ENCODE results near the gene SUSD1. TPM values are rescaled to one million over a fixed set of nuclear protein-coding genes. Genes with fewer than 3 reads are reported as not detected.

SUSD1 gene
- total and polyA plus RNA-seq, 9 of the 15 experiments (the other 6 are each of a cell fraction or from before 2014, with no cell fraction given): 10.9 to 44.4 (median 36.1) TPM

DNA sequence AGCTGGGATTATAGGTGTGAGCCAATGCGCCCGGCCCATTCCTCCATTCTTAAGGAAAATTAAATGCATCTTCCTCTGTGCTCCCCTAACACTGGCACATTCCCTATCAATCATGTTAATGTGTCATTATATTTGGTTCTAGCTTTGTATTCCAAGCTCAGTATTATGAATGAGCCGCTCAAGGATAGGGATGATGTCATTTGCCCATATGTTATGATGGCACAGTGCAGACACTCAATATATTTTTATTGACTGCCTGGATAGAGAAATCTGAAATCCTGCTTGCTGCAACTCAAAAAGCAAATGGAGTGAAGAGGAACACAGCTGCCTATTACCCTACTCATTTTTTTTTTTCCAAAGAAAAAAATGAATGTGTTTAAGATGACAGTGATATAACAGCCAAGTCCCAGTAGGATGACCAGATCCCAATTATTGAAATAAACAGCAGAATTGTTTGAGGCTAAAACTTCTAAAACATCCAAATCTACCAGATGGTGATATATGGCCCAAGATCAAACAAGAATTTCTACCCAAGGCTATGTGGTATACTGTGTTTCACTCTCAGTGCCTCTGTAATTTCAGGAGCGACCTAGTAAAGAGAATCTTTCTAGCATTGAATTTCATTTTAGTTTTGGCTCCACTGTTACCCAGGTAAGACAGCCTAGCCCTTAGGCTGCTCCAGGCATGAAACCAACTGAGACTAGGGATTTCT, 16.3 kb downstream of the SUSD1 start:
- Histone ChIP-seq H3K79me2 (ENCODE audit: control insufficient read depth, insufficient read depth, low read length) (peaks cover 72% of the 10 kb centered on the region), H3K4me3 (no peak overlapping the region), H4K20me1 (replicated peaks; ENCODE audit: control insufficient read depth, insufficient read depth, low read length) (0 out of 2 replicates have a peak, but pooled peaks cover 5% of the 10 kb centered on the region), H3K9me1 (ENCODE audit: control insufficient read depth, insufficient read depth, low read length) (peaks cover 8% of the 10 kb centered on the region), H3K4me1 (replicated peaks in 1 of 2; ENCODE audit: control insufficient read depth in 2 of 2, insufficient read depth in 2 of 2, low read length in 2 of 2) (peaks cover 0 to 4% of the 10 kb centered on the region in 2 experiments; a peak in 2 of 5 replicates), H3K27ac (ENCODE audit: extremely low read depth, low read depth, low read length) (no peak overlapping the region), H2AFZ (ENCODE audit: low read depth, low read length) (no peak overlapping the region), H3K9me3 (replicated peaks; ENCODE audit: control insufficient read depth, insufficient read depth, low read depth, low read length) (no peaks in the 10 kb centered on the region), H3K4me2 (ENCODE audit: insufficient read depth, low read length) (no peak overlapping the region), H3K36me3 (ENCODE audit: control insufficient read depth, insufficient read depth, low read length) (peaks cover 67% of the 10 kb centered on the region), H3K27me3 (ENCODE audit: control insufficient read depth in 2 of 2, insufficient read depth in 2 of 2, low read length in 2 of 2) (no peaks in the 10 kb centered on the region), H3K9ac (ENCODE audit: insufficient read depth in 1 of 2, low read depth in 2 of 2, low read length in 2 of 2) (no peak overlapping the region)
- DNase-seq (ENCODE audit: extremely low read depth in 1 of 4, low spot score in 3 of 4): no peak
- POLR2A ChIA-PET: interaction anchor here (0.6 to 0.7 kb wide), 2 partner anchors 12 to 18 kb away, joined by 3 to 4 read pairs; no protein-coding TSS in a partner anchor
- ATAC-seq: no peak
- CTCF ChIA-PET (ENCODE audit: low intra/inter-chr PET ratio): no interaction called here
- peak; percentile 5 for TF ChIP-seq MEIS2 (IDR thresholded peaks at IDR 0.05; ENCODE audit: partially characterized antibody)
- TF ChIP-seq, protein P1, sequence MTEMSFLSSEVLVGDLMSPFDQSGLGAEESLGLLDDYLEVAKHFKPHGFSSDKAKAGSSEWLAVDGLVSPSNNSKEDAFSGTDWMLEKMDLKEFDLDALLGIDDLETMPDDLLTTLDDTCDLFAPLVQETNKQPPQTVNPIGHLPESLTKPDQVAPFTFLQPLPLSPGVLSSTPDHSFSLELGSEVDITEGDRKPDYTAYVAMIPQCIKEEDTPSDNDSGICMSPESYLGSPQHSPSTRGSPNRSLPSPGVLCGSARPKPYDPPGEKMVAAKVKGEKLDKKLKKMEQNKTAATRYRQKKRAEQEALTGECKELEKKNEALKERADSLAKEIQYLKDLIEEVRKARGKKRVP (CRISPR knock-in tag; IDR thresholded peaks at IDR 0.05): no peak
- TF ChIP-seq, protein P2, sequence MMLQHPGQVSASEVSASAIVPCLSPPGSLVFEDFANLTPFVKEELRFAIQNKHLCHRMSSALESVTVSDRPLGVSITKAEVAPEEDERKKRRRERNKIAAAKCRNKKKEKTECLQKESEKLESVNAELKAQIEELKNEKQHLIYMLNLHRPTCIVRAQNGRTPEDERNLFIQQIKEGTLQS (IDR thresholded peaks at IDR 0.05): 0 out of 2 replicates have a peak, but pooled peaks have one; percentile 30
- TF ChIP-seq, protein P2 (CRISPR knock-in tag; conservative IDR thresholded peaks at IDR 0.05): no peak
- FAIRE-seq: no peak
- 95% methylated on average over 4 of the region's 4 CpGs for WGBS (ENCODE audit: insufficient coverage, low coverage, missing lambda C conversion rate)
- in situ Hi-C loops (cut with MboI): no loop called here
- no TSS peak for BruUV-seq (replicated peaks)
- intact Hi-C loops (cut with micrococcal nuclease): no loop called here

All from K562 (cell line).